HepG2 (cell line): ENCODE measurements around the gene ITGA7. TPM values are rescaled to one million over a fixed set of nuclear protein-coding genes. Genes with fewer than 3 reads are reported as not detected.

Experiments
- CBX1 ChIP-seq: IDR thresholded peaks from one replicate; pipeline ENCODE4 v1.6.1; 2016; ENCODE audit warnings: antibody characterized with exemption, low read depth
- ELK4 ChIP-seq: sonication (generic); formaldehyde crosslinking; IDR thresholded peaks from 2 replicates; pipeline ENCODE4 v1.9.0; 2021; ENCODE audit warnings: missing genetic modification reagents, borderline replicate concordance
- FOXK2 ChIP-seq: fragments of 450-650 bp; IDR thresholded peaks from 2 replicates; pipeline ENCODE4 v1.6.1; 2016
- HOXA5 ChIP-seq: sonication (generic); formaldehyde crosslinking; IDR thresholded peaks from 2 replicates; pipeline ENCODE4 v1.4.0; 2020; ENCODE audit warnings: missing genetic modification reagents
- ISX ChIP-seq: sonication (generic); formaldehyde crosslinking; conservative IDR thresholded peaks from 2 replicates; pipeline ENCODE4 v1.5.0; 2020; ENCODE audit warnings: missing genetic modification reagents
- KAT7 ChIP-seq: IDR thresholded peaks from 2 replicates; pipeline ENCODE4 v1.6.1; 2018; ENCODE audit warnings: borderline replicate concordance, missing compliant biosample characterization
- PAF1 ChIP-seq: IDR thresholded peaks from 2 replicates; pipeline ENCODE4 v1.6.1; 2016; ENCODE audit warnings: missing genetic modification reagents, missing compliant biosample characterization
- PHF21A ChIP-seq: sonication (generic); formaldehyde crosslinking; IDR thresholded peaks from 2 replicates; pipeline ENCODE4 v1.5.0; 2020; ENCODE audit warnings: mild to moderate bottlenecking, missing genetic modification reagents
- PREB ChIP-seq: sonication (generic); formaldehyde crosslinking; IDR thresholded peaks from 2 replicates; pipeline ENCODE4 v1.4.0; 2020; ENCODE audit warnings: missing genetic modification reagents
- REXO4 ChIP-seq: sonication (generic); formaldehyde crosslinking; IDR thresholded peaks from 2 replicates; pipeline ENCODE4 v1.8.0; 2022; ENCODE audit warnings: missing genetic modification reagents, mild to moderate bottlenecking, borderline replicate concordance
- SNAPC4 ChIP-seq: sonication (generic); formaldehyde crosslinking; IDR thresholded peaks from 2 replicates; pipeline ENCODE4 v1.4.0; 2020; ENCODE audit warnings: mild to moderate bottlenecking, missing genetic modification reagents
- SSRP1 ChIP-seq: IDR thresholded peaks from 2 replicates; pipeline ENCODE4 v1.6.1; 2016; ENCODE audit warnings: control low read depth
- TBX3 ChIP-seq: fragments of 450-650 bp; IDR thresholded peaks from 2 replicates; pipeline ENCODE4 v1.6.1; 2017; ENCODE audit warnings: antibody characterized with exemption, mild to moderate bottlenecking, inconsistent platforms, borderline replicate concordance
- TCF7 ChIP-seq: sonication (generic); IDR thresholded peaks from 2 replicates; pipeline ENCODE4 v1.6.1; 2016; ENCODE audit warnings: antibody characterized with exemption, low read depth
- ZBTB14 ChIP-seq: sonication (generic); formaldehyde crosslinking; IDR thresholded peaks from 2 replicates; pipeline ENCODE4 v1.4.0; 2020; ENCODE audit warnings: missing genetic modification reagents
- ZBTB26 ChIP-seq: IDR thresholded peaks from 2 replicates; pipeline ENCODE4 v1.6.1; 2016; ENCODE audit warnings: missing compliant biosample characterization, missing genetic modification reagents, borderline replicate concordance
- ZNF207 ChIP-seq: fragments of 450-650 bp; IDR thresholded peaks from 2 replicates; pipeline ENCODE4 v1.6.1; 2016; ENCODE audit warnings: antibody characterized with exemption, borderline replicate concordance
- ZNF772 ChIP-seq: sonication (generic); formaldehyde crosslinking; IDR thresholded peaks from 2 replicates; pipeline ENCODE4 v1.5.0; 2020; ENCODE audit warnings: mild to moderate bottlenecking, missing genetic modification reagents
- ZSCAN5A ChIP-seq: sonication (generic); formaldehyde crosslinking; IDR thresholded peaks from 2 replicates; pipeline ENCODE4 v1.8.0; 2022; ENCODE audit warnings: mild to moderate bottlenecking, missing genetic modification reagents, borderline replicate concordance
- polyA plus RNA-seq, 8 experiments: library from polyadenylated mRNA; depleted of rRNA in 3 of 8; stranded (reverse) in 7 of 8; unstranded in 1 of 8; fragments of >200 nt; fragmentation: Illumina TruSeq in 4 of 8; extraction: Trizol in 4 of 8; gene quantifications; 2 replicates each; pipeline versions ENCODE4 v1.2.1 to v1.2.3, GENCODE V29; 2011 to 2016; ENCODE audit warnings: low read depth in 4 of 8, missing spikeins in 1 of 8, mixed read lengths in 1 of 8; ENCODE audit not compliant: insufficient read depth in 1 of 8
- total RNA-seq, 5 experiments: library from RNA; depleted of rRNA; stranded (reverse); fragments of >200 nt; fragmentation: Illumina TruSeq; extraction: Trizol; gene quantifications; 2 replicates each; pipeline ENCODE4 v1.2.3, GENCODE V29; 2016; ENCODE audit warnings: low read depth in 1 of 5

The ITGA7 gene
- total and polyA plus RNA-seq, 2 of the 13 experiments (the other 11 are each of a cell fraction or from before 2014, with no cell fraction given) = 0.65 to 0.75 TPM

- no peak for TF ChIP-seq TBX3
- TF ChIP-seq HOXA5 (CRISPR knock-in tag) = no peak
- no peak for TF ChIP-seq KAT7
- TF ChIP-seq ZNF207 = no peak
- TF ChIP-seq PAF1 (CRISPR knock-in tag) = no peak
- no peak for TF ChIP-seq FOXK2
- no peak for TF ChIP-seq ZNF772 (CRISPR knock-in tag)
- TF ChIP-seq ELK4 = no peak
- TF ChIP-seq ZBTB14 (CRISPR knock-in tag) = no peak
- TF ChIP-seq PHF21A = no peak
- TF ChIP-seq REXO4 (CRISPR knock-in tag) = no peak
- TF ChIP-seq SNAPC4 (CRISPR knock-in tag) = no peak
- no peak for TF ChIP-seq TCF7
- no peak for TF ChIP-seq PREB
- TF ChIP-seq SSRP1 (CRISPR knock-in tag) = no peak
- TF ChIP-seq ISX (CRISPR knock-in tag) = no peak
- no peak for TF ChIP-seq ZSCAN5A
- no peak for TF ChIP-seq CBX1
- no peak for TF ChIP-seq ZBTB26 (CRISPR knock-in tag)
These were observed 29.3 kb upstream of the ITGA7 start (continued) for GRCh38 chr12:55736780-55737580.
